GM18861 (cell line): Measurements from ENCODE around the gene ECHS1.

Experiments
- ATAC-seq: cut with Tn5 transposase; IDR thresholded peaks from one replicate; pipeline ENCODE4 v1.9.1; 2021; ENCODE audit not compliant: unreplicated experiment

ECHS1 gene

DNA sequence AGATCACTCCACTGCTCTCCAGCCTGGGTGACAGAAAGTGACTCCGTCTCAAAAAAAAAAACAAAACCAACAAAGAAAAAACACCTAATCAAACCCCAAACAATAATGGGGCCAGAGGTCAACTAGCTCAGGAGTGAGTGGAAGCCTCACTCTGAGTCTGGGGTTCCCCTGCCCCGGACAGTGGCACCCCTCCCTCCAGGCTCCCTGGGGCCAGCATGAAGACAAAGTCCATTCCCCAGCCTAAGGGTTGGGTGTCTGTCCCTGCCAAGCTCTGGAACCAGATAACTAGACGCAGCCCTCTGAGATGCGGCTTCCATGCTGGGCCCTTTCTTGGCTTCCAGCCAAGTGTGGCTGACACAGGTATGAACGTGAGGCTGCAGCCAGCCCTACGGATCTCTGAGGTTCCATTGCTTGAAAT is 13.6 kb downstream of the ECHS1 start:
- no peak for ATAC-seq

DNA sequence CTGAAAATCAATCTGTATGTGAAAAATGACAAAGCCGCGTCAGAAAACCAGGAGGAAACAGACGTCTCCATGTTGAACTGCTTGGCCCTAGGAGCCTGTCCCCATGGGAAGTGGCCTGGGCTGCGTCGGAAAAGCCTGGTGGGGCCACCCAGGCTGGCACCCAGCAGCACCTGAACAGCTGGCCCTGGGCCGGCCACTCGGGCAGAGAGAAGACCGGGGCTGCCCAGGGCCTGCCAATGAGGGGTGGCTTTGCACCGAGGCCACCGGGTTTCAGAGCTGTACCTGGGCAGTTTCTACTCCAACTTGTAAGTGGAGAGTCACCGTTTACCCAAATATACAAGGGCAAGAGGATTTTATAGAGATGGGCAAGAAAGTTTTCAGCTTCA is 14.2 kb downstream of the ECHS1 start:
- no peak for ATAC-seq

DNA sequence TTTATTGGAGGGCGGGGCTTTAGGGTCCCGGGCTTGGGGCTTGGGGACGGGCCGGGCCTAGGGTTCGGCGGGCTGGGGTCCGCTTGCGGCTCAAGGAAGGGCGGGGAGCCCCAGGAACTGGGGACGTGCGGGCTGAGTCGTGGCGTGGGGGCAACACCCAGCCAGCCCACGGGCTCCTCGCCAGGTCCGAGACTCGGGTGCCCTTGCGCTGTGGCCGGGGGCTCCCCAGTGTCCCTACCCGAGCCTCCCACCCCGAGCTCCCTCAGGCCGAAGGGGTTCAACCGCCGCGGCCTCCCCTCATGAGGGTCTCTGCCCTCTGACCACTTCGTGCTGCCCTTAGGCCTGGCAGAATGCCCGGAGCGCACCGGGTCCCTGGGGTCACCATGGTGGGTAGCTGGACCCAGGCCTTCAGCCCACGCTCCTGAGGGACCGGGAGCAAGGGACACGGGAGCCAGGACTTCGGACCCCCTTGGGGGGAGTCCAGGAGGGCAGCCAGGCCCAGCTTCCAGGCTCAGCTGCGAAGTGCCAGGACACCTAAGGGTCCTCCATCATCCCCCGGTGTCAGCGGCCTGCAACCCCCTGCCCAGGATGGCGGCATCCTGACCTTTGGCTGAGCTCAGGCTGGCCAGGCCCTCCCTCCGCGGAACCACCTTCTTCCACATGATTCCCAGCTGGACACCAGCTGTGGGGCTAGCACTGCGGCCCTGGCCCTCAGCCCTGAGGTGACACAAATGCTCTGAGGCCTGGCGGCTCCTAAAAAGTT is 14.8 kb downstream of the ECHS1 start:
- no peak for ATAC-seq

DNA sequence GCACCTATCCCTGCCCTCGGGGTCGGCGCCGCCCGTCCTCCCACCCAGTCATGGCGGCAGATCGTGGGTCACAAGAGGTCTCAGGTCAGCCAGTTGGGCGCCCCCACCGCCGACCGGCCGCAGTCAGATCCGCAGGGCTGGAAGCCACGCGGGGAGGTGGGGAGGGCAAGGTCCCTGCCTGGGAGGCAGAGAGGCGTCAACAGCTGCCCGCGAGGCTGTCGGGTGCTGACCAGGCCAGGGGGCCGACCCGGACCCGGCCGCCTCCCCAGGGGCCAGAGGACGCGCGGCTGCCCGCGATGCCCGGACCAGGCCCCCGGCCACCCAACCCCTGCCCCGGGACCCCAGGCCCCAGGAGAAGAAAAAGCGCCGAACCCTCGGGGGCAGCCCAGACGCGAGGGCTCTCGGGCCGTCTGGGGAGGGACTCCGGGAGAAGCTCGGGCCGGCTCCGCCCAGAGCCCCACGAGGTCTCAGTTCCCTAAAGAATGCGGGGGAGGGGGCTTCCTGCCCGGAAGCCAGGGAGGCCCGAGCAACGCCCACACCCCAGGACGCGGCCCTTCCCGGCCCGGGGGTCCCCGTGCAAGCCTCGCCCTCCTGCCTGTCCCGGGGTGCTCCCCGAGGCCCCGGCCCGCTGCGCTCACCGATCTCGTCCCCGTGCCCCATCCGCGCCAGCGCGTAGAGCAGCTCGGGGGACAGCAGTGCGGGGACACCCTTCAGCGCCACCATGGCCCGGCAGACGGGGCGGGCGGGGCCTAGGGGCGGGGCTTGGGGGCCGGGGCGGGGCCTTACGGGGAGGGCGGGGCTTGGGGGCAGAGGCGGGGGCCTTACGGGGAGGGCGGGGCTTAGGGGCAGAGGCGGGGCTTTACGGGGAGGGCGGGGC is 15.6 kb downstream of the ECHS1 start, which contains the start of gene FUOM:
Gene FUOM, minus strand, starts transcription at position 735 of the 877 bp plus-strand sequence. Its CDS starts 12 bp downstream, at position 723.
- ATAC-seq: peak; percentile 61

DNA sequence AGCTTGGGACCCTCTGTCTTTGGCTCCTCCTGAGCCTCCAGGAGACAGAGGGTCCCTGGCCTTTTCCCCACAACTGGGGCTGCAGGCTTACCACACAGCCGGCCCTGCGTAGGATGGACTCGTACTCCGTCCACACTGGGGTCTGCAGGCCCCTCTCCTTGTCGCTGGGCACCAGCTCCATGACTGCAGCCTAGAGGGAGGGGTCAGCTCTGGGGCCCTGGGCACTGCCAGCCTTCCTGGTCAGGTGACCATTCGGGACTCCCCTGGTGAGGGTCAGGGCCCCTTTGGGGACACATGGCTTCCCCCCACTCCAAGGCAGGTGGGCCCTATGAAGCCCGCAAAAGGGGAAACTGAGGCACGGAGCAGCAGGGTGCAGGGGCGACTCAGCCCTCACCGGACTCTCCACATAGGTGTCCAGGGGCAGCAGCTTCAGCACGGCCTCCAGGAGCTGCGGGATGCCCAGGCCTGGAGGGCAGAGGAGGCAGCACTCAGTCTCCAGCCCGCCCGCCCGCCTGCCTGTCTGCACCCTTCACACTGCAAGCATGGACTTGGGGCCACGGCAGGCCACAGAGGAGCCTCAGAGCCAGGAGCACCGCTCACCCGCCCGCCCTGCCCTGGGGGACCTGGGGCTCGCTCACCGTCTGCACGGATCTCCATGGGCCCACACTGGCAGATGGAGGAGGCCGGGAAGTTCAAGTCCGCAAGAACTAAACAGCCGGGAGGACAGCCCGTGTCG is 16.4 kb downstream of the ECHS1 start:
- ATAC-seq: no peak

DNA sequence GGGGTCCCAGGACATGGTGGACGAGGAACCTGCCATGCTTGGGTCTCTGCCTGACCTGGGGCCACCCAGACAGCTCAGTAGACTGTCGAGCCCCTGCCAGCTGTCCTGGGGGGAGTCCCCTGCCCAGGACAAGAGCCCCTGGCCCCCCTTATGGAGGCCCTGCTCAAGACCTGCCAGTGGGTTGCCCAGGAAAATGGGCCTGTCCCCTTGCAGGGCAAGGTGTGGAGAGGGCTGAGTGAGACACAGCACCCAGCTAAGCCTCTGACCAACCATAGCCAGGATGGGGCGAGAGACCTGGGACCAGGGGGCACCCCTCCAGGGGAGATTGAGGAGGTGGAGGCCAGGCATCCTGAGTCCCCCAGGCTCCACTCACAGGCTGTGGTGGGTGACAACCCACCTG is 17.2 kb downstream of the ECHS1 start:
- no peak for ATAC-seq

DNA sequence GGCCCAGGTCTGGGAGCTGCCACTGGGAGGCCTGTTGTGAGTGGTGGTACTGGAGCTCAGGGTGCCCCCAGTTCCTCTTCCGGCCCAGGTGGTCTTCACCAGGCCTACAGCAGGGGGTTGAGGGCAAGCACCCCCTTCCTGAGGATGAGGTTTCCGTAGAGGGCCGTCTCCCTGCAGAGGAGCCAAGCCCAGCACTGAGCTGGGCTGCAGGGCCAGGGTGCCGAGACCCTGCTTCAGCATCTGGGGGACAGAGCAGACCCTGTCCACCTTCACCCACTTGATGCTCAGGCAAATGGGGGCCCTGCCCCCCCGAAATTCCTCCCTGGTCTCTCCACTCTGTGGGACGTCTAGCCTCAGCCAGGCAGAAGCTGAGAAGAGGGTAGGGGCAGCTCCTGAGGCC is 17.9 kb downstream of the ECHS1 start:
- no peak for ATAC-seq

DNA sequence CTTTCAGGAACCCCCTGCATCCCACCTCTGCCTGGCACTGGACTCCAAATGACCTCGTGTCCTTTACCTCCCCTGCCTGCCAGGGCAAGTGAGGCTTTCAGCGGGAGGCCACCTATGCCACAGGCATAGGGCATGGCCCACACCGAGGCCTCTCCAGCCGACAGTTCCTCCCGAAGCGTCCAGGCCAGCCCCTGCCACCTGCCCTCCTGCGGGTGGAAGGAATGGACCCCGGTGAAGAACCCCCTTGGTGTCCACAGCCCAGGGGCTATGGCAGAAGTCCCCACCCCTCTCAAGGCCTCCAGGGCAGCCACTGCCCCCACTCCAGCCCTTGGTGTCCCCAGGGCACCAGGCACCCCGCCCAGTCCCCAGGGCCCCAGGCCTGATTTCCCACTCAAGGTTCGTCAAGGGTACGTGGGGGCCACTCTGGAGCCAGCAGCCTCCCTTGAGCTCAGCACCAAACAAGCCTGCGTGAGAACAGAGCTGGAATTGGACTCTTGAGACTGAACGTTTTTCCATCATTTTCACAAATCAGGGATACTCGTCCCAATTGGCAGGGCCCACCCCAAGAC is 18.4 kb downstream of the ECHS1 start:
- ATAC-seq: no peak

DNA sequence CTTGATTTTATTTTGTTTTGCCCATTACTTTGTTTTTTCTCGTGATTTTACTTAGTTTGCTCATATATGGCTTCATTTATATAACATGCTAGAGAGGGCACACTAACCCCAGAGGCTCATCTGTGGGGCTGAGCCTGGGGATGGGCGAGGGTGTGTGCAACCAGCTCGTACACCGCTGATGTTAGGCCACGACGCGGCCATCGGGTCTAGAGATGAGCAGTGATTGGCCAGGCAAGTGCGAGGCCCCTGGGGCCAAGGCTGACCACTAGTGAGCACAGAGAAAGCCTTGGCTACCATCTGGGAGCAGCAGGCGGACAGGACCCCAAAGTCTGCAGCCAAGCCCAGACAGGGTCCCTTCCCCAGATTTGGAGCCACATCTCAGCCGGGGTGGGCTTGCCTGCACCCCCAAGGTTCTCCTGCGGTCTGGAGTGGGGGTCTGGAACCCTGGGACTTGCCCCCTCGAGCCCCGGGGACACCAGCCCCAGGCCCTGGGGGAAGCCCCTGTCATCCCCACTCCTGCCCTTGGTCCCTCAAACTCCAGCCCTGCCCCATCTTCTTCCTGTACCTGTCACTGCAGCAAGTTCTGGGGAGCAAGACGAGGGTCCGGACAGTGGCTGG is 19.1 kb downstream of the ECHS1 start:
- no peak for ATAC-seq

DNA sequence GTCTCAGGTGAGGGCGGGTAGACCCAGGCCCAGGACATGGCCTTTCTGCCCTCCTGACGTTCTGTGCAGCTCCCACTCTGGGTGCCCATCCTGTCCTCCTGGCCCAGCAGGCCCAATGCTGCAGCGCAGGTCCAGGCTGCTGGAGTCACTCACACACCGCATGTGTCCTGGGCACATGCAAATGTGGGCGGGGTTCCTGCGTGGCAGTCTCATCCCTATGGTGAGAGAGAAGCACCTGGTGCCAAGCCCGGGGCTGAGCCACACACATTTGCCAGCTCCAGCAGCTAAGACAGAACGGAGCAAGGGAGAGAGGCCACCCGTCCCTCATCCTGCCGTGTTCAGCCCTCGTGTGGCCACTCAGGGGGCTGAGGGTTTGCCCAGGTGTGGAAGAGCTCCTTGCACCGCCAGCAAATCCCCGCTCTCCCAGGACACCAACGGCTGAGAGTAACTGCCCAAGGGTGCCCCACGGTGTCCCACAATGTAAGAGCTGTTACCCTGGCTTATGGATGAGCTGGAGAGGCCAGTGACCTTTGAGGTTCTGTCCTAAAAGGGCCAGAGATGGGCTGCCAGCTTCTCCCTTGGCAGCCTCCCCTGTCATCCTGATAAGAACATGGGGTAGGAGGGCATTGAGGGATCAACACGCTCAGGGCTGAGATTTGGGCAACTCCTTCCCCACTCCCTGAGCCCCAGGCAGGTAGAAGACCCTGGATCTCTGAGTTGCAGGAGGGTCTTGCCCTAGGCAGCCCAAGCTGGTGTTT is 19.8 kb downstream of the ECHS1 start:
- no peak for ATAC-seq

DNA sequence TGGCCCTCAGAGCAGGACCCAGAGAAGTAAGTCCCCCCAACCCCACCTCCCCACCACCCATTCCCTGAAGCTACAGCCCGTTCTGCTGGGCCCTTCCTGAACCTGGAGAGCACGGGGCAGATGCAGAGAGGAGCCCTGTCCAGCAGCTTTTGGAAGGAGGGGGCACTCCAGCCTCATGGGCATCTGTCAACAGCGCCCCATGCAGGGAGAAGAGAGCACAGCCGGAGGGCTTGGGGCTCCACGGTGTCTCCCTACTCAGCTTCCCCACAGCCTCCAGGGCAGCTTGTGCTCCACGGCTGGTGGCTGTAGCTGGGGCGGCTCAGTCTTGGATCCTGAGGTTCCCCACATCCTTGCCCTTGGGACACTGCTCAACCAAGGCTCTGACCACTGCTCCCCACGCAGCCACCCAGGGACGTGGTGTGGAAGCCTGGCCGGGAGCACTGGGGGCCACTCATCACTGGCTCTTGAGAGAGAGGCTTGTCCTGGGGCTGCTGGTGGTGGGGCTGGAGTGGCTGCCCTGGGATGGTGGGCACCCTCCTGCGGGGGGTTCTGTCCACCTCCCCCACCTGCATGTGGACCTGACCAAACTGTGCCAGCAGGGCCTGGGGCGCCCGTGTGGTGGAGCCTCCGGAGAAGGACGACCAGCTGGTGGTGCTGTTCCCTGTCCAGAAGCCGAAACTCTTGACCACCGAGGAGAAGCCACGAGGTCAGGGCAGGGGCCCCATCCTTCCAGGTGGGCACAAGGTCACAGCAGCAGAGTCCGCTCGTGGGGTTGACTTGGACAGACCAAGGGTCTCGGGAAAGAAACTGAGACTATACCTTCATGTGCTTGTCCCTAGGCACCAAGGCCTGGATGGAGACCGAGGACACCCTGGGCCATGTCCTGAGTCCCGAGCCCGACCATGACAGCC is 21.5 kb downstream of the ECHS1 start:
- no peak for ATAC-seq

DNA sequence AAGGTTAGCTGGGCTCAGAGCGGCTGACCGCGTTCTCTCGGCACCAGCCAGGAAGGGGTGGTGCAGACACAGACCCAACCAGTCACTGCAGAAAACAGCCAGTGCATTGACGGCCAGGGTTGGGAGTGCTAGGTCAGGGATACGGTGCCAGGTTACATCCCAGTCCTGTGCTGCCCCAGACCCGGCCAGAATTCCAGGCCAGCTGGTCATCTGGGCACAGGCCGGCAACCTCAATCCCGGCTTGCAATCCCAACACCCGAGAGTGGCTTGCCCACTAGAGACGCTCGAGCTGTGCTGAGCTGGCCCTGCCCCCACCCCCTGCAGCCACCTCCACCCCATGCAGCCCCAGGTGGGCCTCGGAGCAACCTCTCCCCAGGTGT is 22.2 kb downstream of the ECHS1 start:
- ATAC-seq: no peak

DNA sequence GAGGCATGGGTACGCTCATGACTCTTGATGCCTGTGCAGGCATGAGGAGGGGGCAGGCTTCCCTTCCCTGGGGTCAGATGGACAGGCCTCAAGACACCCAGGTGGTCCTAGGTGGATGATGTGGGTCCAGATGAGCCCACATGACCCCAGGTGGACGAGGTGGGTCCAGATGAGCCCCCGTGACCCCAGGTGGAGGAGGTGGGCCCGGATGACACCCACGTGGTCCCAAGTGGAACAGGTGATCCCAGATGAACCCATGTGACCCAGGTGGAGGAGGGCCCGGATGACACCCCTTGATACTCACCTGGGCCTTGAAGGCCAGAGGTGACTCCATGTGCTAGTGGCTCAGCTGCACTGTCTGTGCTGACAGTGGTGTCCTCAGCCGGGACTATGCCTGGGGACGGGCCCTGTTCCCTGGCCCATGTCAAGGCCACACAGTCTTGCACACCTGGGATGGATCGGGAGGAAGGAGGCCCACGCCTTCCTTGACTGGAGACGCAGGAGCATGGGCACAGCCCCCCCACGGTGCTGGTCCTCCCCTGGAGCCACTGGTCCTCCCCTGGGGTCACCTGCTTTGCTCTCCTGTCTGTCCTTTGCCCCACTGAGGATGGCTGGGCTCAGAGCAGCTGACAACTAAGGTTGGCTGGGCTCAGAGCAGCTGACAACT is 22.7 kb downstream of the ECHS1 start:
- ATAC-seq: no peak

DNA sequence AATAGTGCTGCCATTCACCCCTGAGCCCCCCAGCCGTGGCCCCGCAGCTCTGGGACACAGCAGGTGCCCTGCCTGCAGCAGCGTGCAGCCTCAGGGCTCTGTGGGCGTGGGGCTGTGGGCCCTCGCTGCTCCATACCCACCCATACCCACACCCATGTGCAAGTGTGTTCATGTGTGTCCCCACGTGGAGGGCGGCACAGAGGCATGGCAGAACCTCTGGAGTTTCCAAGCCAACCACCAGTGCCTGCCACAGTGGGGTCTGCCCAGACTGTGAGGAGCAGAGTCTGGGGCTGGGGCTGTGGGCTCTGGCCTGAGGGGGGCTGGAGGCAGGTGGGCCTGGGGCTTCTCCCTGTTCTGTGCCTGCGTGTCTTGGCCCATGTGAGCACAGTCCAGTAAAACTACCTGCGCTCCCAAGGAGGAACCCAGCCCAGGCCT is 23.6 kb downstream of the ECHS1 start:
- no peak for ATAC-seq

DNA sequence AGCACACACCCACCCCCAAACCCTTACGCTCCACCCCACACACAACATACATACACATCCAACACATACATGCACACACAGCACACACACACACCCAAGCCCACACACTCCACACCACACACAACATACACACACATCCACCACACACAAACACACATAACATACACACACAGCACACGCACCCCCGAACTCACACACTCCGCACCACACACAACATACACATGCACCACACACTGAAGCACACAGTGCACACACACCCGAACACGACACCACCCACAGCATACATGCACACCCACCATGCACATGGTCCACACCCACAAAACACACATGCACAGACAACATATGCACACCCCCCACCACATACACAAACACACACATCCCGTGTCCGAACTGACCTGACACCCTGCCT is 24.0 kb downstream of the ECHS1 start:
- ATAC-seq: no peak

DNA sequence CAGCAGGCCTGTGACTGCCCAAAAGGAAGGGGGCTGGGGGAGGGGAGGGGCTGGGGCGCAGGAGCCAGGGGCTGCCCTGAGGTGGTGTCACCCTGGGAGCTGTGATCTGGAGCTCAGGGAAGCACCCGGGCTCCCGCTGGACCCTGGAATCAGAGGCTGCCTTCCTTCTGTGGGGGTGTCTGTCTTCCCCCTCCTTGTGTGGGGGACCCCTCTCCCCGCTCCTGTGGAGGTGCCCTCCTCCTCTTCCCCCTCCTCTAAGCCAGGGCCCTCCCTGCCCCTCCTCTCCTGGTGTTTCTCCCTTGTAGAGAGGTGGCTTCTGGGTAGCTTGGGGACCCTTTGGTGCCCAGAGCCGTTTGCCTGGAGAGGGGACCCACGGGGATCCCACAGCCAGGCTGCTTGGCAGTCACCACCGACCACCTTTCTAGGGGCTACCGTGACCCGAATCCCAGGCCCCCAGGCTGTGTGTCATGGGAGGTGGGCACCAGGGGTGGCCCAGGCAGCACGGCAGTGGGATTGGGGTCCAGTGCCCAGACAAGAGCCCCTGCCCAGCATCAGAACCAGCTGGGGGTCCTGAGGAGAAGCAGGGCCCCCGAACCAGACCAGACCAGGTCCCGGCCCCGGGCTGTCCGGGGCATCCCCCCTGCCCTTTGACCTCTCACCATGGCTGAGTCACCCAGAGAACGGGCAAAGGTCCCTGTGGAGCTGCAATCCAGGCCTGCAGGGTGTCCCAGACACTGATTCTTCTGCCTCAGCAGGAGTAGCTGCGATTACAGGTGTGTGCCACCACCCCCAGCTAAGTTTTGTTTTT is 25.2 kb downstream of the ECHS1 start:
- no peak for ATAC-seq

DNA sequence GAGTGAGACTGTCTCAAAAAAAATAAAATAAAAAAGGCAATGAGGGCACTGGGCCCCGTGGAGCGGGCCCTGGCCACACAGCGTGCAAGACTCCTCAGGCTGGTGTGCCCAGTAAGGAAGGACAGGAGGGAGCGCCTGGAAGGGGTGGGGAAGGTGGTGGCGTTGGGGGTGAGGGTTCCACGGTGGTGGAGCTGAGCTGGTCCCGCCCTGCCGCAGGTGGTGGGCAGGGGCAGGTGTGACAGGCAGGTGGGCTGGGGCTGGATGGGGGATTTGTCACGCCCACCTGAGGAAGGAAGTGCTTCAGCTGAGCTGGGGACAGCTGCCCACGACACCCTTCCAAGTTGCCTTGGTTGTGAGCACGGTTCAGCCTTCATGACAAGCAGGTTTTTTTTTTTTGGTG is 26.7 kb downstream of the ECHS1 start:
- no peak for ATAC-seq

DNA sequence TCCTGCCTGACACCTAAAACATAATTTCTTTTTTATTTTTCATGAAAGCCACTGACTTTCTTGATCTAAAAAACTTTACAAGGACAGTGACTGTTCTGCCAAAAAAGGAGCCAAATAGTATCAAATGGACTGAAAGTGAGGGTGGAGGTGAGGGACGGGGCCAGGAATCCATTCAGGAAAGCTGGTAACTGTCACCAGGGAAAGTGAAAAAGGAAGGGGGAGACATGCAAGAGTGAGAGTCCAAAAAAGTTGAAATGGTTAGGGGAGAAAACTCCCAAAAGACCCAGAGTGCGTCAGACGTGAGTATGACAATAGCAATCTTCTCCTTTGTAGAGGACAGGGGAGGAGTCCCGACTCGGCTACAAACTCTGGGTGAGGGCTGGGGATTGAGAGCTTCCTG is 28.9 kb downstream of the ECHS1 start:
- no peak for ATAC-seq
